ENCODE data around the gene CFAP20DC. TPM values are rescaled to one million over a fixed set of nuclear protein-coding genes. Genes with fewer than 3 reads are reported as not detected.

CFAP20DC gene
- total and polyA plus RNA-seq, 2 of the 13 experiments (the other 11 are each of a cell fraction or from before 2014, with no cell fraction given), result not detected

GRCh38 chr3:58837141-58837843 lies 212.5 kb downstream of the CFAP20DC start:
- FAIRE-seq, result no peak
- BruUV-seq (replicated peaks), result no TSS peak

More at GRCh38 chr3:58837141-58837843, 212.5 kb downstream of the CFAP20DC start:
- TF ChIP-seq ZNF329 (CRISPR knock-in tag; IDR thresholded peaks at IDR 0.05; ENCODE audit: low read depth), result no peak
- TF ChIP-seq TAF15 (IDR thresholded peaks at IDR 0.05; ENCODE audit: low read depth, low read length, poor library complexity, severe bottlenecking), result no peak
- TF ChIP-seq, protein P1, sequence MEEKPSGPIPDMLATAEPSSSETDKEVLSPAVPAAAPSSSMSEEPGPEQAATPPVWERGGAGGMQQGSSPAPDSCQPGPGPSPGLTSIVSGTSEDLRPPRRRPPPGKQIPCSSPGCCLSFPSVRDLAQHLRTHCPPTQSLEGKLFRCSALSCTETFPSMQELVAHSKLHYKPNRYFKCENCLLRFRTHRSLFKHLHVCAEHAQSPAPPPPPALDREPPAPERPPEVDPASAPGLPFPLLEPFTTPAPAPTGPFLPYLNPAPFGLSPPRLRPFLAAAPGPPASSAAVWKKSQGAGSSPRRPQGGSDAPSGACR (CRISPR knock-in tag; IDR thresholded peaks at IDR 0.05), result no peak
- TF ChIP-seq, protein P2, sequence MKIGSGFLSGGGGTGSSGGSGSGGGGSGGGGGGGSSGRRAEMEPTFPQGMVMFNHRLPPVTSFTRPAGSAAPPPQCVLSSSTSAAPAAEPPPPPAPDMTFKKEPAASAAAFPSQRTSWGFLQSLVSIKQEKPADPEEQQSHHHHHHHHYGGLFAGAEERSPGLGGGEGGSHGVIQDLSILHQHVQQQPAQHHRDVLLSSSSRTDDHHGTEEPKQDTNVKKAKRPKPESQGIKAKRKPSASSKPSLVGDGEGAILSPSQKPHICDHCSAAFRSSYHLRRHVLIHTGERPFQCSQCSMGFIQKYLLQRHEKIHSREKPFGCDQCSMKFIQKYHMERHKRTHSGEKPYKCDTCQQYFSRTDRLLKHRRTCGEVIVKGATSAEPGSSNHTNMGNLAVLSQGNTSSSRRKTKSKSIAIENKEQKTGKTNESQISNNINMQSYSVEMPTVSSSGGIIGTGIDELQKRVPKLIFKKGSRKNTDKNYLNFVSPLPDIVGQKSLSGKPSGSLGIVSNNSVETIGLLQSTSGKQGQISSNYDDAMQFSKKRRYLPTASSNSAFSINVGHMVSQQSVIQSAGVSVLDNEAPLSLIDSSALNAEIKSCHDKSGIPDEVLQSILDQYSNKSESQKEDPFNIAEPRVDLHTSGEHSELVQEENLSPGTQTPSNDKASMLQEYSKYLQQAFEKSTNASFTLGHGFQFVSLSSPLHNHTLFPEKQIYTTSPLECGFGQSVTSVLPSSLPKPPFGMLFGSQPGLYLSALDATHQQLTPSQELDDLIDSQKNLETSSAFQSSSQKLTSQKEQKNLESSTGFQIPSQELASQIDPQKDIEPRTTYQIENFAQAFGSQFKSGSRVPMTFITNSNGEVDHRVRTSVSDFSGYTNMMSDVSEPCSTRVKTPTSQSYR (CRISPR knock-in tag; IDR thresholded peaks at IDR 0.05; ENCODE audit: borderline replicate concordance), result no peak
- TF ChIP-seq, protein P3, sequence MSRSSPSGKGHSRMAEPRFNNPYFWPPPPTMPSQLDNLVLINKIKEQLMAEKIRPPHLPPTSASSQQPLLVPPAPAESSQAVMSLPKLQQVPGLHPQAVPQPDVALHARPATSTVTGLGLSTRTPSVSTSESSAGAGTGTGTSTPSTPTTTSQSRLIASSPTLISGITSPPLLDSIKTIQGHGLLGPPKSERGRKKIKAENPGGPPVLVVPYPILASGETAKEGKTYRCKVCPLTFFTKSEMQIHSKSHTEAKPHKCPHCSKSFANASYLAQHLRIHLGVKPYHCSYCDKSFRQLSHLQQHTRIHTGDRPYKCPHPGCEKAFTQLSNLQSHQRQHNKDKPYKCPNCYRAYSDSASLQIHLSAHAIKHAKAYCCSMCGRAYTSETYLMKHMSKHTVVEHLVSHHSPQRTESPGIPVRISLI (CRISPR knock-in tag; IDR thresholded peaks at IDR 0.05; ENCODE audit: borderline replicate concordance), result no peak
- no peak for TF ChIP-seq HMGA1 (CRISPR knock-in tag; conservative IDR thresholded peaks at IDR 0.05)
- no peak for TF ChIP-seq IKZF5 (CRISPR knock-in tag; IDR thresholded peaks at IDR 0.05)
- TF ChIP-seq ZBTB21 (CRISPR knock-in tag; IDR thresholded peaks at IDR 0.05), result no peak
- TF ChIP-seq, protein P4, sequence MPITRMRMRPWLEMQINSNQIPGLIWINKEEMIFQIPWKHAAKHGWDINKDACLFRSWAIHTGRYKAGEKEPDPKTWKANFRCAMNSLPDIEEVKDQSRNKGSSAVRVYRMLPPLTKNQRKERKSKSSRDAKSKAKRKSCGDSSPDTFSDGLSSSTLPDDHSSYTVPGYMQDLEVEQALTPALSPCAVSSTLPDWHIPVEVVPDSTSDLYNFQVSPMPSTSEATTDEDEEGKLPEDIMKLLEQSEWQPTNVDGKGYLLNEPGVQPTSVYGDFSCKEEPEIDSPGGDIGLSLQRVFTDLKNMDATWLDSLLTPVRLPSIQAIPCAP (CRISPR knock-in tag; IDR thresholded peaks at IDR 0.05; ENCODE audit: low read depth), result no peak
- no peak for TF ChIP-seq ZFAT (CRISPR knock-in tag; conservative IDR thresholded peaks at IDR 0.05)
- no peak for TF ChIP-seq MXD4 (CRISPR knock-in tag; IDR thresholded peaks at IDR 0.05)
- no peak for TF ChIP-seq ZKSCAN5 (CRISPR knock-in tag; IDR thresholded peaks at IDR 0.05)
- TF ChIP-seq ZNF224 (CRISPR knock-in tag; IDR thresholded peaks at IDR 0.05), result no peak
- TF ChIP-seq, protein P5, sequence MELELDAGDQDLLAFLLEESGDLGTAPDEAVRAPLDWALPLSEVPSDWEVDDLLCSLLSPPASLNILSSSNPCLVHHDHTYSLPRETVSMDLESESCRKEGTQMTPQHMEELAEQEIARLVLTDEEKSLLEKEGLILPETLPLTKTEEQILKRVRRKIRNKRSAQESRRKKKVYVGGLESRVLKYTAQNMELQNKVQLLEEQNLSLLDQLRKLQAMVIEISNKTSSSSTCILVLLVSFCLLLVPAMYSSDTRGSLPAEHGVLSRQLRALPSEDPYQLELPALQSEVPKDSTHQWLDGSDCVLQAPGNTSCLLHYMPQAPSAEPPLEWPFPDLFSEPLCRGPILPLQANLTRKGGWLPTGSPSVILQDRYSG (CRISPR knock-in tag; IDR thresholded peaks at IDR 0.05), result no peak
- TF ChIP-seq SMAD9 (CRISPR knock-in tag; IDR thresholded peaks at IDR 0.05), result no peak
- Histone ChIP-seq H3K36me3 (replicated peaks in 1 of 2; ENCODE audit: control insufficient read depth in 1 of 2, insufficient read depth in 2 of 2, low read length in 2 of 2) (no peaks in the 10 kb centered on the region), H3K9ac (ENCODE audit: insufficient read depth, low read depth, low read length) (no peak overlapping the region), H3K4me1 (ENCODE audit: insufficient read depth, low read length) (no peaks in the 10 kb centered on the region), H3K79me2 (ENCODE audit: insufficient read depth, low read length) (no peaks in the 10 kb centered on the region), H2AFZ (ENCODE audit: low read length) (no peak overlapping the region), H3K9me3 (ENCODE audit: low read length) (no peaks in the 10 kb centered on the region), H3K27ac (ENCODE audit: extremely low read length, insufficient read depth, low read length) (no peak overlapping the region), H3K4me3 (replicated peaks in 1 of 3; ENCODE audit: insufficient read depth in 1 of 3, low read depth in 2 of 3, low read length in 3 of 3) (no peak overlapping the region), H3K4me2 (ENCODE audit: low read depth, low read length) (no peak overlapping the region), H4K20me1 (ENCODE audit: insufficient read depth, low read length) (no peaks in the 10 kb centered on the region), H3K27me3 (ENCODE audit: control insufficient read depth in 1 of 2, insufficient read depth in 2 of 2, low read length in 2 of 2) (no peaks in the 10 kb centered on the region; a peak in 1 of 5 replicates)
- in situ Hi-C loops (cut with HindIII; ENCODE audit: extremely low pct_ligation_motif_present, low pct_unique_long_range_greater_than_20kb), result no loop called here
- POLR2A ChIA-PET, result no interaction called here
- ATAC-seq, result no peak
- CTCF ChIA-PET (ENCODE audit: low intra/inter-chr PET ratio, low total read pairs), result no interaction called here
- WGBS (ENCODE audit: low lambda C conversion rate), result under 1% methylated on average over 3 of the region's 3 CpGs
- no peak for DNase-seq (ENCODE audit: low spot score)
- intact Hi-C loops (cut with micrococcal nuclease; ENCODE audit: unreplicated experiment), result no loop called here

Measured in HepG2 (cell line).